ENCODE results near the gene BNC2.
"Not testable (repeated sequence)": the region's sequence is repeated elsewhere in the genome, so short reads cannot be mapped to it uniquely, and the experiment has no call there.

BNC2 gene

GRCh38 chr9:16543225-16543624 is 327.2 kb downstream of the BNC2 start:
- no peak for DNase-seq (ENCODE audit: low read depth in 3 of 3)

- no peak for DNase-seq (ENCODE audit: low read depth in 3 of 3)
These were observed 328.2 kb downstream of the BNC2 start for GRCh38 chr9:16542290-16542689.

GRCh38 chr9:16540743-16541613 is 329.5 kb downstream of the BNC2 start:
- DNase-seq (ENCODE audit: low read depth in 3 of 3) = no peak

GRCh38 chr9:16539626-16540025 is 330.8 kb downstream of the BNC2 start:
- not testable (repeated sequence) for DNase-seq (ENCODE audit: low read depth in 3 of 3)

- DNase-seq (ENCODE audit: low read depth in 3 of 3) = no peak
These were observed 334.9 kb downstream of the BNC2 start for GRCh38 chr9:16535555-16535954.

- DNase-seq (ENCODE audit: low read depth in 3 of 3) = no peak
These were observed 337.6 kb downstream of the BNC2 start for GRCh38 chr9:16532681-16533450.

GRCh38 chr9:16532272-16532671 is 338.2 kb downstream of the BNC2 start:
- no peak for DNase-seq (ENCODE audit: low read depth in 3 of 3)

GRCh38 chr9:16530669-16531642 is 339.5 kb downstream of the BNC2 start:
- no peak for DNase-seq (ENCODE audit: low read depth in 3 of 3)

GRCh38 chr9:16527573-16527972 is 342.9 kb downstream of the BNC2 start:
- no peak for DNase-seq (ENCODE audit: low read depth in 3 of 3)

GRCh38 chr9:16526380-16526779 is 344.1 kb downstream of the BNC2 start:
- DNase-seq (ENCODE audit: low read depth in 3 of 3) = no peak

GRCh38 chr9:16524823-16525222 is 345.6 kb downstream of the BNC2 start:
- DNase-seq (ENCODE audit: low read depth in 3 of 3) = no peak

- DNase-seq (ENCODE audit: low read depth in 3 of 3) = no peak
These were observed 346.4 kb downstream of the BNC2 start for GRCh38 chr9:16524078-16524477.

GRCh38 chr9:16521868-16522411 is 348.5 kb downstream of the BNC2 start:
- DNase-seq (ENCODE audit: low read depth in 3 of 3) = no peak

- no peak for DNase-seq (ENCODE audit: low read depth in 3 of 3)
These were observed 351.5 kb downstream of the BNC2 start for GRCh38 chr9:16519001-16519400.

- no peak for DNase-seq (ENCODE audit: low read depth in 3 of 3)
These were observed 353.6 kb downstream of the BNC2 start for GRCh38 chr9:16516891-16517290.

GRCh38 chr9:16515879-16516301 is 354.6 kb downstream of the BNC2 start:
- no peak for DNase-seq (ENCODE audit: low read depth in 3 of 3)

GRCh38 chr9:16515207-16515606 is 355.3 kb downstream of the BNC2 start:
- no peak for DNase-seq (ENCODE audit: low read depth in 3 of 3)

GRCh38 chr9:16514131-16514530 is 356.3 kb downstream of the BNC2 start:
- DNase-seq (ENCODE audit: low read depth in 3 of 3) = no peak

- no peak for DNase-seq (ENCODE audit: low read depth in 3 of 3)
These were observed 358.2 kb downstream of the BNC2 start for GRCh38 chr9:16512281-16512680.

- no peak for DNase-seq (ENCODE audit: low read depth in 3 of 3)
These were observed 360.0 kb downstream of the BNC2 start for GRCh38 chr9:16510482-16510881.

GRCh38 chr9:16509997-16510396 is 360.5 kb downstream of the BNC2 start:
- DNase-seq (ENCODE audit: low read depth in 3 of 3) = no peak
